Activated CD4-positive, alpha-beta T cell treated with anti-CD3 and anti-CD28 coated beads, Interleukin-2, amount 10 ng/mL, durations not matched to agents 24 days and 14 days (primary cell): ENCODE data around the gene AREG. TPM values are rescaled to one million over a fixed set of nuclear protein-coding genes. Genes with fewer than 3 reads are reported as not detected.

Experiments used
- DNase-seq: peaks from one replicate; pipeline ENCODE4 v3.0.0; 2022
- H3K27ac Mint-ChIP-seq: one replicate; pipeline ENCODE4 v1.8.0; 2022; ENCODE audit warnings: mild to moderate bottlenecking, mixed read lengths
- H3K27me3 Mint-ChIP-seq: one replicate; pipeline ENCODE4 v1.8.0; 2022; ENCODE audit warnings: mixed read lengths
- H3K36me3 Mint-ChIP-seq: one replicate; pipeline ENCODE4 v1.8.0; 2022; ENCODE audit warnings: low read depth, mild to moderate bottlenecking, mixed read lengths
- H3K4me1 Mint-ChIP-seq: one replicate; pipeline ENCODE4 v1.8.0; 2021; ENCODE audit warnings: mixed read lengths
- H3K4me3 Mint-ChIP-seq: one replicate; pipeline ENCODE4 v1.8.0; 2022; ENCODE audit warnings: mild to moderate bottlenecking, moderate library complexity, mixed read lengths
- H3K9me3 Mint-ChIP-seq: one replicate; pipeline ENCODE4 v1.8.0; 2021; ENCODE audit warnings: mixed read lengths
- intact Hi-C: fragments of 100-400 bp; cut with micrococcal nuclease; formaldehyde crosslinking; loops from one replicate; pipeline ENCODE4 v1.15.1; 2023
- total RNA-seq: library from RNA; stranded (reverse); gene quantifications from 2 replicates; pipeline ENCODE4 v1.2.3, GENCODE V29; 2022

The AREG gene
- total RNA-seq, 1 donor from 2014 or later, result 1.4 TPM

DNA sequence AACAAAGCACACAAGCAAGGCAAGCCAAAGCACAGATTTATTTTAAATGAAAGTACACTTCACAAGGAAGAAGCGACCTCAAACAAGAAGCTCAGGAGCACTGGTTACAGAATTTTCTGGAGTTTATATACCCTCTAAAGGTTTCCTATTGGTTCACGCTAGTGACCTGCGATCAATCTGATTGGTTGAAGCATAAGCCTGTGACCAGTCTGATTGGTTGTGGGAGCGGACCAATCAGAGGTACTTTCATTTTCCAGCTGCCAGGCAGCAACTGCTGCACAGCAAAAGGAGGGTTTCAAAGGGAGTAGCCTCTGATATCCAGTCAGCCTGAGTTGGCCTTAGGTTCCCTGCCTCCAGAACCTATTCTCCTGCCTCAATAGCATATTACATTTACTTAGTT is 4.6 kb upstream of the AREG start:
- intact Hi-C loops, result no loop called here
- H3K27ac Mint-ChIP-seq, result no peak overlapping the region
- peaks cover 11% of the 10 kb centered on the region for H3K4me1 Mint-ChIP-seq
- no peak for DNase-seq
- H3K4me3 Mint-ChIP-seq, result no peak overlapping the region
- peaks cover 4% of the 10 kb centered on the region for H3K9me3 Mint-ChIP-seq
- H3K36me3 Mint-ChIP-seq, result no peaks in the 10 kb centered on the region
- H3K27me3 Mint-ChIP-seq, result peaks cover under 1% of the 10 kb centered on the region

GRCh38 chr4:74441744-74442143 is 3.2 kb upstream of the AREG start:
- Mint-ChIP-seq H3K4me1 (peaks cover 13% of the 10 kb centered on the region), H3K27ac (no peak overlapping the region), H3K36me3 (no peaks in the 10 kb centered on the region), H3K4me3 (no peak overlapping the region), H3K27me3 (peaks cover 4% of the 10 kb centered on the region), H3K9me3 (peaks cover 4% of the 10 kb centered on the region)
- DNase-seq, result no peak
- intact Hi-C loops, result no loop called here

GRCh38 chr4:74446193-74446868 is 1.4 kb downstream of the AREG start:
- Mint-ChIP-seq H3K27me3 (peaks cover 14% of the 10 kb centered on the region), H3K4me1 (peaks cover 18% of the 10 kb centered on the region), H3K4me3 (no peak overlapping the region), H3K27ac (no peak overlapping the region), H3K9me3 (no peaks in the 10 kb centered on the region), H3K36me3 (no peaks in the 10 kb centered on the region)
- intact Hi-C loops, result loop anchor here (5.0 kb wide), 2 partner anchors 69 to 176 kb away; no protein-coding TSS in a partner anchor
- no peak for DNase-seq

- Mint-ChIP-seq H3K9me3 (no peaks in the 10 kb centered on the region), H3K27me3 (peaks cover 14% of the 10 kb centered on the region), H3K4me1 (peaks cover 19% of the 10 kb centered on the region), H3K4me3 (no peak overlapping the region), H3K36me3 (no peaks in the 10 kb centered on the region), H3K27ac (no peak overlapping the region)
- no peak for DNase-seq
- intact Hi-C loops, result loop anchor here (5.0 kb wide), 2 partner anchors 70 to 175 kb away; no protein-coding TSS in a partner anchor
Observed at GRCh38 chr4:74446896-74447295, 2.0 kb downstream of the AREG start.

- Mint-ChIP-seq H3K36me3 (no peaks in the 10 kb centered on the region), H3K4me3 (no peak overlapping the region), H3K27me3 (peaks cover 14% of the 10 kb centered on the region), H3K27ac (no peak overlapping the region), H3K4me1 (peaks cover 19% of the 10 kb centered on the region), H3K9me3 (no peaks in the 10 kb centered on the region)
- intact Hi-C loops, result loop anchor here (5.0 kb wide), 2 partner anchors 70 to 175 kb away; no protein-coding TSS in a partner anchor
- DNase-seq, result no peak
Observed at GRCh38 chr4:74447636-74448233, 2.8 kb downstream of the AREG start.

DNA sequence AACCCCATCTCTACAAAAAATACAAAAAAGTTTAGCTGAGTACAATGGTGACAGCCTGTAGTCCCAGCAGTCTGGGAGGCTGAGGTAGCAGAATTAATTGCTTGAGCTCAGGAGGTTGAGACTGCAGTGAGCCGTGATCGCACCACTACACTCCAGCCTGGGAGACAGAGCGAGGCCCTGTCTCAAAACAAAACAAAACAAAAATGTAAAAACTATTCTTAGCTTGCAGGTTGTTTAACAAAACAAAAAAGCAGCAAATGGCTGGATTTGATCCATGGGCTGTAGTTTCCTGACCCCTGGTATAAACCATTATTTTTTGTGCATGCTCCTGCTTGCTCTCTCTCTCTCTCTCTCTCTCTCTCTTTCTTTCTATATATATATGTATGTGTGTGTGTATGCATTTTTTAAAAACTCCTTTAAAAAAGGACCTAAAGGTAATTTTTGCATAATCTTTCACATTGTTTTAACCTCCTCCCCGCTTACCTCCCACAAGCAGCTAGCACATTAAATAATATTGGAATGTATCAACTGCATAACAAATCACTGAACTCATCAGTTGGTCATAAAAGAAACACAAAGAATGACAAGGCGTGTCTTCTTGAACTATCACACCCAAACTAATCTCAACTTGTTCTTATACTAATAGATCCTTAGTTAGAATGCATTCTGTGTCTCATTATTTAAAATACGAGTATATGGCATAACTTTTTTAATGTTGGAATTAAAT is 4.8 kb downstream of the AREG start:
- intact Hi-C loops, result loop anchor here (5.0 kb wide), 2 partner anchors 72 to 173 kb away; no protein-coding TSS in a partner anchor
- no peak overlapping the region for H3K27ac Mint-ChIP-seq
- no peaks in the 10 kb centered on the region for H3K9me3 Mint-ChIP-seq
- H3K4me1 Mint-ChIP-seq, result peaks cover 12% of the 10 kb centered on the region
- H3K27me3 Mint-ChIP-seq, result peaks cover 14% of the 10 kb centered on the region
- no peak for DNase-seq
- H3K4me3 Mint-ChIP-seq, result no peak overlapping the region
- no peaks in the 10 kb centered on the region for H3K36me3 Mint-ChIP-seq

- intact Hi-C loops, result no loop called here
- no peak overlapping the region for H3K27ac Mint-ChIP-seq
- peaks cover 14% of the 10 kb centered on the region for H3K27me3 Mint-ChIP-seq
- DNase-seq, result no peak
- H3K4me3 Mint-ChIP-seq, result no peak overlapping the region
- H3K36me3 Mint-ChIP-seq, result no peaks in the 10 kb centered on the region
- H3K9me3 Mint-ChIP-seq, result no peaks in the 10 kb centered on the region
- H3K4me1 Mint-ChIP-seq, result peaks cover 8% of the 10 kb centered on the region
Observed at GRCh38 chr4:74450298-74450683, 5.4 kb downstream of the AREG start.

DNA sequence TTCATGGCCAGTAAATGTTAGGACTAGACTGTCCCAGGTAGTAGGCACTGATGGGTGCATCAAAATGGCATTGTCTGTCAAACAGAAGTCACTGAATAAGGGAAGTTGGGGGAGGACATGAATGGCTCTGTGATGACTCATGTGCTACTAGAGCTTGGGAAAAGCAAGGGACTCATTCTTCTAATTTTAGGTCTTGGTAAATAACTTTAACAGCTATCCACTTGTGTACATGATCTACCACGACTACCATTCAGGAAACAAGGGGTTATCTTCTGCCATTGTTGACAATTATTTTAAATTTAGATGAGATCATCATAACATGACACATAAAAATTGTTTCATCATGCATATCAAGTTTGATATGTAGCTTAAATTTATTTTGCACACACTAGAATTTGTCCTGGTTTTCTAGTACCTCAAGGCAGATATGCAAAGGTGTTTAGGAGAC is 6.3 kb downstream of the AREG start:
- no peaks in the 10 kb centered on the region for H3K36me3 Mint-ChIP-seq
- H3K27ac Mint-ChIP-seq, result no peak overlapping the region
- H3K4me1 Mint-ChIP-seq, result peaks cover 6% of the 10 kb centered on the region
- no peak for DNase-seq
- peaks cover 15% of the 10 kb centered on the region for H3K27me3 Mint-ChIP-seq
- no peak overlapping the region for H3K4me3 Mint-ChIP-seq
- no peaks in the 10 kb centered on the region for H3K9me3 Mint-ChIP-seq
- intact Hi-C loops, result no loop called here

GRCh38 chr4:74453037-74453635 is 8.2 kb downstream of the AREG start:
- Mint-ChIP-seq H3K9me3 (no peaks in the 10 kb centered on the region), H3K4me1 (peaks cover 4% of the 10 kb centered on the region), H3K27ac (no peak overlapping the region), H3K27me3 (peaks cover 10% of the 10 kb centered on the region), H3K36me3 (no peaks in the 10 kb centered on the region), H3K4me3 (no peak overlapping the region)
- DNase-seq, result no peak
- intact Hi-C loops, result no loop called here

GRCh38 chr4:74453829-74454742 is 9.2 kb downstream of the AREG start:
- Mint-ChIP-seq H3K36me3 (no peaks in the 10 kb centered on the region), H3K27ac (no peak overlapping the region), H3K27me3 (peaks cover 11% of the 10 kb centered on the region), H3K4me1 (peaks cover 4% of the 10 kb centered on the region), H3K9me3 (peaks cover 1% of the 10 kb centered on the region), H3K4me3 (no peak overlapping the region)
- intact Hi-C loops, result no loop called here
- DNase-seq, result no peak

- H3K9me3 Mint-ChIP-seq, result peaks cover 6% of the 10 kb centered on the region
- no peaks in the 10 kb centered on the region for H3K36me3 Mint-ChIP-seq
- peaks cover 4% of the 10 kb centered on the region for H3K4me1 Mint-ChIP-seq
- no peak overlapping the region for H3K4me3 Mint-ChIP-seq
- H3K27me3 Mint-ChIP-seq, result peaks cover 16% of the 10 kb centered on the region
- intact Hi-C loops, result no loop called here
- H3K27ac Mint-ChIP-seq, result no peak overlapping the region
- DNase-seq, result no peak
Observed at GRCh38 chr4:74455361-74456055, 10.6 kb downstream of the AREG start.

DNA sequence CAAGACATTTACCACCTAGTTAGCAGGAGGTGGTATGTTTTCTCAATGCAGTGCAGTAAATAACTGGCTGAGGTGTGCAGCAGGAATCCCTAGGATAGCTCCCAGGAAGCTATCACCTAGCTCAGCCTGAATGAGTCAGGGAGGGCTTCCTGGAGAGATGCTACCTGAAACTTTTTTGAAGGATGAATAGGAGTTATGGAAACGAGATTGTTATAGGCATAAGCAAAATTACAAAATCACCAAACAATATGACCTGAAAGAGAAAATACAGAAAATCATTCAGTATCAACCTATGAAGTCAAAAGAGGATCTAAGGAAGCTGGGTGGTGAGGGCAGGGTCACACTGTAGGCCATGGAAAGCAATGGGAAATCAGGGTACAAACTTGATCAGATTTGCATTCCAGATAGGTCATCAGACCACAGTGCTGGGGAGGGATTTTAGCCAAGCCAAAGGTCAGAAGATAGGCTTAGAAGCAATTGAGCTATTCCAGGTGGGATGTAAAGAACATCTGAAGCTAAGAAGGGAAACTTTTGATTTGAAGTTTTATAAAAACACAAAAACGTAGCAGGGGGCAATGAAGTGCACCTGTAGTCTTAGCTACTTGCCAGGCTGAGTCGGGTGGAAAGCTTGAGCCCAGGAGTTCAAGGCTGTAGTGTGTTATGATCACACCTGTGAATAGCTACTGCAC is 11.3 kb downstream of the AREG start:
- Mint-ChIP-seq H3K27ac (no peak overlapping the region), H3K27me3 (peaks cover 17% of the 10 kb centered on the region), H3K4me1 (peaks cover 2% of the 10 kb centered on the region), H3K36me3 (no peaks in the 10 kb centered on the region), H3K9me3 (peaks cover 6% of the 10 kb centered on the region), H3K4me3 (no peak overlapping the region)
- intact Hi-C loops, result no loop called here
- DNase-seq, result no peak
